HG03354 (cell line): ENCODE results near the gene FMNL2.

Source experiments
- ATAC-seq: cut with Tn5 transposase; IDR thresholded peaks from one replicate; pipeline ENCODE4 v1.9.1; 2021; ENCODE audit warnings: mild to moderate bottlenecking; ENCODE audit not compliant: unreplicated experiment, poor library complexity, severe bottlenecking

The FMNL2 gene

DNA sequence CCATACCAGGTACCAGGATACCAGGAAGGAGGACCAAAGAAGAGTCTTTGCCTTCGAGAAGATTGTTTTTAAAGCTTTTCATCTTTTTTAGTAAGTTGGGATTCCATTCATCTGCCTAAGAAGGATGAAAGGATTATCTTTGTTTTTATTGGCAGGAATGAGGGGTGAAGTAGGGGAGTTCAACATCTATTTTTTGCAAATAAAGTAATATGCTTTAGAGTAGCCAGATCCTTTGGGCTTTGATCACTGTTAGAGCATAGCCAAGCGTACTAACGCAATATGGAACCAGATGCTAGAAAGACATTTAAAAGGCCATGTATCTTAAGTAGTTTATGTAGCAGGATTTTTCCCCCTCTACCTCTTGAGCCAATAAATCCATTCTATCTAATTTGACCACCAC is 249.3 kb downstream of the FMNL2 start:
- ATAC-seq = no peak

DNA sequence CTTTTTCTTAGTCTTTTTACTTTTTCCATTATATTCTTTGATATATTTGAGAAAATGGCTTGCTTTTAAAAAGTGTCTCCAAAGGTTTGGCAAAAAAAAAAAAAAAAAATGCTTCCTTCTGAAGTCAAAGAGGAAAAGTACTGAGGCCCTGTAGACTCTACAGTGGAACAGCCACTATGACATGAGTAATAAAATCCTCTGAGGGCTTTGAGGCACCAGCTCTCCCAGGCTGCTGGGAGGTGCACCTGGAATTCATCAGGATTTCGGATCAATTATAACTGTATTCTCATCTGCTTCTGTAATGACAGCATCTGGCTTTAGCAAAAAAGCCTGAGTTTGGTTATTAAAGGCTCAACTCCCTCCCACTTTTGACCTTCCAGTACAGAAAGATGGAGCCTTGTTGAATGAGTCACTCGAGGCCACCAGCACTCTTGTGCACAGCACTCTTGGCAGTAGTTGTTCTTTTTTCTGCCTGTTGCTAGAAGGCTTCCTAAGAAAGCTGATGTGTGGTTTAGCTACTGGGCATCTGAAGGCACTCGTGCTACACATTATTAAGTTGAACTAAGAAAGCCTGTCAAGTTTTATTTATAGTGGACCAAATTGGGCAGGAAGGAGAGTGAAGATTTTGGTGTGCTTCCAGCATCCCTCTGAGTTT is 251.0 kb downstream of the FMNL2 start:
- no peak for ATAC-seq

DNA sequence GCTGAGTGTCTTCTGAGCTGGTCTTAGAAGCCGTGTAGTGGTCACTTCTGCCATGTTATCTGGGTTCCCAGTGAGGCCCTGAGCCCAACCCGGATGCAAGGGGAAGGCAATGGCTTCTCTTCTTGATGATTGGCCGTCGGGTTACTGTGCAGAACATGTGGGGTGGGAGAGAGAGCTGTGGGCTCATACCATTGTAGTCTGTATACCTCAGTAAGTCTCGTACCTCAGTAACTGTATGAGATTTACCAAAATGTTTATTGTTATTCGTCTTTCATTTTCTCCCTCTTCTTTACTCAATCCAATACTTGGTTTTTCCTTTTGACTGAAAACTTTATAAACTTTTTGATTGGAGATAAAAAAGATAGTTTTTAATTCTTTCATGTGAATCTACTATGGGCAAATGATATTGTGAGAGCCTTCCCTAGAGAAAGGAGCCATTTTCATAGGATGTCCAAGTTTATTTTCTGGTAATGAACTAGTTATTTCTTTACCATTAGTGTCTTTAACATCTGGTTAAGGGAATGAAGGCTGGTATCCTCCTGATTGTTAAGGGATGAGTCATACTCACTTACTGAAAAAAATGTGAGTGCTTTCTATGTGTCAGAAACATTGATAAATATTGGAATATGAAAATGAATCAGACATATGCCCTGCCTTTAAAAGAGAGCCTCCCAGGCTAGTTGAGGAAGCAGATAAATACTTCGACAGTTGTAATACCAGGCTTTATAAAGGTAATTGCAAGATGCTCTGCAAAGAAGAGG is 252.4 kb downstream of the FMNL2 start:
- ATAC-seq = no peak

DNA sequence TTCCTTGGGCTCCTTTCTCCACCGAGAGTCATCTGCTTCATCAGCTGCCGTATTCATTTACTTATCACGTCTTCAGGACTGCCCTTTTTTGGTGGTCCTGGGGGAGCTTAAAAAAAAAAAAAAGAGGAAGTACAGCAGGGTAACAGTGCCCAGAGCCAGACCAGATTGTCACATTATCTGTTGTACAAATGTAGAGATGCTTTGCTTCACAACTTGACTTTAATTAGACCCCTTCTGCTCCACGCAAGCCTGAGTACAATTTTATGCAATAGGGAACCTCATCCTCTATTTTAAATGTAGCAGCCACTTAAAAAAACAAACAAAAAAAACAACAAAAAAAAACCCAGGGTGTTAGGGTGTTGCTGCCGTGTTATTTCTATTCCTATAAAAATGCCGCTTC is 254.0 kb downstream of the FMNL2 start:
- no peak for ATAC-seq

DNA sequence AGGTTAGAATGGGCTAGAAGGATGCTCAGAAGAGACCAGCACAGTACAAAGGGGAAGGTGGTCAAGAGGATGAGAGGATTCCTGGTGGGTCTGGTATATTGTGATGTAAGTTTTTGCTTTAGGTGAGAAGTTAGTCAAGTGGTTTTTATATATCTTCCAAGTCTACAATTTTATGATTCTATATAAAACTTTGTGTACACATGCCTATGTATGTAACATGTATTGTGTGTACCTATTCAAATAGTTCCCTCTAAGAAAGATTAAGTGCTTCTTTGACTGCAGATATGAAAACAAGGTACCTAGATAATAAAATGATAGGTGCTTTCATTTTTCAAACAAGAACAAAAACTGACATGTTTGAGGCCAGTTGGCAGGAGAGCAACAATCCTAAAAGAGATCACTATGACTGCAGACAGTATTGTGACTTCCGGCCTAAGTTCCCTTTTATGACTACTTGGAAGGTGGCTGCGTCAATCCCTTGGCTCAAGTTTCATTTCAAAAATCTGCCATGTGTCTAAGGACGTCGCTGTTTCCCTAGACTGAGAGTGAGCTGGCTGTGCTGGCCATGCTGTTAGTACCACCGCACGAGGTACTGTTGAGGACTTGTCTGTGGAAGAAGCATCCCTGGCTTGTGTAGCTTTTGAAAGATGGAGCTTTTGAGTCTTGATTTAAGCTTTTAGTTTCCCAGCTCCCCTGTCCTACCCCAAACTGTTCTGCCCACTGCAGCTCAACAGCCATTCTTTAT is 259.2 kb downstream of the FMNL2 start:
- ATAC-seq = peak; percentile 94

GRCh38 chr2:152594792-152595191 is 259.8 kb downstream of the FMNL2 start:
- ATAC-seq = no peak

DNA sequence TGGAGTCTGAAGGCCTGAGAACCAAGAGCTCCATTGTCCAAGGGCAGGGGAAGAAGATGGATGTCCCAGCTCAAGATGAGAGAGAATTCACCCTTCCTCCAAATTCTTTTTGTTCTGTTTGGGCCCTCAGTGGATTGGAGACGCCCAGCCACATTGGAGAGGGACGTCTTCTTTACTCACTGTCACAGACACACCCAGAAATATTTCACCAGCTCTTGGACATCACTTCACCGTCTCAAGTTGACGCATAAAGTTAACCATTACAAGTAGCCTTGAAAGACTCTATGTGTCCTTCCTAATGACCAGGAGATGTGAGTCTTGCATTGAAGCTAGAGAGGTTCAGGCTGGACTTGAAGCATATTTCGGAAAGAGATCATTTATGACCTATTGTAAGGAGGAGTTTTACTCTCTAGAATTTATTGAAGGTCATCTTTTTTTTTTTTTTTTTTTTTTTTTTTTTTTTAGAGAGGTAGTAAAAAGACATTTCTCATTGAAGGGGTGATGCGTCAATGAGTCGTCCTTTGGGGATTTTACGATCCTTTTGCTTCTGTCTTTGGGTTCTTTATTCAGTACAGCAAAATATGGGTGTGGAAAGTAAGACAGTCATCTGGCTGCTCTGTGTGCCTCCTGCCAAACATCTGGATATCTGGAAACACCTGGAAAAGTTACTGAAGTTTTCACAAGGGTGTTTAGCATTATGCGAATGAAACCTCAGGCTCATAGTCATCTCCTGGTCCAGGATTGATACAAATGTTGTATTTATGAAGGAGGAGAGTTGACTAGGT is 264.2 kb downstream of the FMNL2 start:
- no peak for ATAC-seq

GRCh38 chr2:152600051-152600657 is 265.2 kb downstream of the FMNL2 start:
- ATAC-seq = no peak

DNA sequence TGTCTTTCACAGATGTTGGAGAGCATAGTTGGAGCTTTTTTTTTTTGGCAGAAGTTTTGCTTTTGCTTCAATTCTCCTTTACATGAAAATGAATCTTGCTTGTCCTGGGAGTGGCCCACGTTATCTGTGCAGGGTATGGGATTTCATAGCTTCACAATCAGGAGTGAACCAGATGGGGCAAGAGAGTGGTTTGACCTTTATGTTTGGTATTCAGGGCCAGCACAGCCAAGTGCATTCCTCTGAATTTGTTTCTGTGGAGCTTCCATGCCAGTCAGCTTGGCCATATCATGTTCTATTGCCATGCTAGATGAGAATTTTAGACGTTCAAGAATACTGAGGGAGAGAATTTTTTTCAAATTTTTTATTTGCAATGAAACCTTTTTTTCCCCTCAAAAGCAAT is 265.7 kb downstream of the FMNL2 start:
- no peak for ATAC-seq

DNA sequence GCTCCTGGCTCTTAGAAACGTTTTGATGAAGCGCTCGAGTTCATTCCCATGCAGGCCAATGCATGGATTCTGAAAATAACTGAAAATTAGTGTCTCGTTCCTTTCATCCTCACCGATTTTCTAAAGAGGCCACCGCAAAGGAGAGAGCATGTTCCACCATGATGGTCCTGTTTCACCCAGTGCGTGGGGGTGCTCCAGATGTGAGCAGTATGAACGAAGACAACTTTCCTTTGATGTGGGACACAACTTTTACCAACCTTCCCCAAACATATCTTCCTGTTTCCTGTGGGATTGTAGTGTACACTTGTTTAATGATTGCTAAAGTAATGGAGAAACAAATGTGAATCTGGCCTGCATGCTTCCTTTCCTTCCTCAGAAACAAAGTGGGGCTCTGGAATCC is 267.8 kb downstream of the FMNL2 start:
- ATAC-seq = no peak

DNA sequence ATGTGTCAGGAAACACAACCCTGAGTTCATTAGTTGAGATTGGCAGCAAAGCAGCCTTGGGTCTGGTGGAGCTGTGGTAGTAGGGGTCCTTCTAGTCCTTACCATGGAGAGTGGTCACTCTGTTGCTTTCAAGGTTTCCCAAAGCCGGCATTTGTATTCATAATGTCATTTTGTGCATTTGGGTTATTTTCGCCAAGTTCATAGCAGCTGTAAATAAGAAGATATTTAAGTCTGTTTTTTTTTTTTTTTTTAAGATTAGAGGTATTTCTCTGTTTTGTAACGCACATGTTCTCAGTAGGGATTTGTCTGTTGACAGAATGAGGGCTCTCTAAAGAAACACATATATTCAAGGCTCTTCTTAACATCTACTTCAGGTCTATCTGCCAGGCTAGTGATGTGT is 268.2 kb downstream of the FMNL2 start:
- no peak for ATAC-seq

- no peak for ATAC-seq
These were observed 271.1 kb downstream of the FMNL2 start for GRCh38 chr2:152606081-152606480.

GRCh38 chr2:152606941-152607340 is 272.0 kb downstream of the FMNL2 start:
- ATAC-seq = no peak

DNA sequence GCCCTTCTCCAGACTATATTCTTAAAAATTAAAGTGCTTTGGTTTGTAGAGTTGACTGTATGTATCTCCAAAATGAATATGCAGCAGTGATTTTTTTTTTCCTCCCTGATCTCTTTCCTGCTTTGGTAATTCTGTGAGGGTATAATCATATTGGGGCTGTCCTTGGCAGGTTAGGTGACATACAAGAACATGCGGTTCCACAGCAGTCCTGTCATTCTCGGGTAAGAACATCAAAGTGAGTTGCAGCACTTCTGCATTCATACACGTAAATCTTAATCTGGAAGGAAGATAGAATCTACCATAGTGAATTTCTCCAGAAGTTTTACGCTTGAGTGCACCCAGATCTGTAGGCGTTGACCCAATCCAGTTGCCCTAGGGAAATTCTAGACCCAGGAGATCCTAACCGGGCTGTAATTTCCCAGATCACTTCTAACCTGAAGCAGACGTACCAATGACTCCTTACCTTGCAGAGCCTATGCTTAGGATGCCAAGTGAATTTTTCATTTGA is 272.9 kb downstream of the FMNL2 start:
- ATAC-seq = no peak

- ATAC-seq = no peak
These were observed 274.2 kb downstream of the FMNL2 start for GRCh38 chr2:152609154-152609553.

GRCh38 chr2:152609699-152610098 is 274.7 kb downstream of the FMNL2 start:
- no peak for ATAC-seq

GRCh38 chr2:152611458-152612231 is 276.7 kb downstream of the FMNL2 start:
- ATAC-seq = peak; percentile 82

- peak; percentile 33 for ATAC-seq
These were observed 278.3 kb downstream of the FMNL2 start for GRCh38 chr2:152613235-152613634.

DNA sequence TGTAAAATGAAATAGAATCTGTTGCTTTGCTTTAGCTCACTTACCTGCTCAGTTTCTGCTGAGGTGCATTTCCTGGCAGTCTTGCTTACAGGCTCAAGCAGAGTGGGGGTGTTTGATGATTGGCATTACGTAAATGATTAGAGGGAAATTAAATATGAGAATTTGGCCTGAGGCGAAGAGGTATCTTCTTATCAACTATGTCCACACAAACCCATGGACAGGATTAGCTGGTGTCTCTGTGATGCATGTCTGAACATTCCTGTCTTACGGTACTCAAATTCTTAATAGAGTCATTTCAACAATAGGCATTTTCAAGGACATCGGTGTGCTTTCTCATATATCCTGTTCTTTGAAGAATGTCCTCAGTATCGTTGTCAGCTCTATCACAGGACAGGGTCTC is 280.2 kb downstream of the FMNL2 start:
- no peak for ATAC-seq
